ENCODE results near the gene EWSR1.

Gene EWSR1

GRCh38 chr22:29266564-29267461, 1.3 kb upstream of the EWSR1 start:
- no peak for DNase-seq (ENCODE audit: low read depth)
- peak overlapping the region; percentile 89 for H3K4me3 ChIP-seq (ENCODE audit: low read depth, low read length)
- no peak for TF ChIP-seq CTCF (IDR thresholded peaks at IDR 0.05; ENCODE audit: low read depth, low read length, missing control alignments)
- in situ Hi-C loops (cut with HindIII; ENCODE audit: low sequenced_read_pairs): no loop called here

GRCh38 chr22:29267462-29267857, 608 bp upstream of the EWSR1 start:
- no peak for DNase-seq (ENCODE audit: low read depth)
- in situ Hi-C loops (cut with HindIII; ENCODE audit: low sequenced_read_pairs): no loop called here
- peak overlapping the region; percentile 89 for H3K4me3 ChIP-seq (ENCODE audit: low read depth, low read length)
- no peak for TF ChIP-seq CTCF (IDR thresholded peaks at IDR 0.05; ENCODE audit: low read depth, low read length, missing control alignments)

- no peak for TF ChIP-seq CTCF (IDR thresholded peaks at IDR 0.05; ENCODE audit: low read depth, low read length, missing control alignments)
- H3K4me3 ChIP-seq (ENCODE audit: low read depth, low read length): peak overlapping the region; percentile 89
- DNase-seq (ENCODE audit: low read depth): peak; percentile 56
- in situ Hi-C loops (cut with HindIII; ENCODE audit: low sequenced_read_pairs): no loop called here
Measured at GRCh38 chr22:29268511-29269229, 602 bp downstream of the EWSR1 start.

GRCh38 chr22:29269230-29269604, 1.1 kb downstream of the EWSR1 start:
- in situ Hi-C loops (cut with HindIII; ENCODE audit: low sequenced_read_pairs): no loop called here
- H3K4me3 ChIP-seq (ENCODE audit: low read depth, low read length): peak overlapping the region; percentile 89
- DNase-seq (ENCODE audit: low read depth): no peak
- TF ChIP-seq CTCF (IDR thresholded peaks at IDR 0.05; ENCODE audit: low read depth, low read length, missing control alignments): no peak

GRCh38 chr22:29269731-29270474, 1.8 kb downstream of the EWSR1 start:
- DNase-seq (ENCODE audit: low read depth): no peak
- in situ Hi-C loops (cut with HindIII; ENCODE audit: low sequenced_read_pairs): loop anchor here (5.0 kb wide), 1 partner anchor 77 kb away; no protein-coding TSS in a partner anchor

More at GRCh38 chr22:29269731-29270474, 1.8 kb downstream of the EWSR1 start:
- no peak for TF ChIP-seq CTCF (IDR thresholded peaks at IDR 0.05; ENCODE audit: low read depth, low read length, missing control alignments)
- H3K4me3 ChIP-seq (ENCODE audit: low read depth, low read length): peak overlapping the region; percentile 89

All from astrocyte of the cerebellum (primary cell).